Measurements from ENCODE around the gene SMTNL1.

Gene SMTNL1

DNA sequence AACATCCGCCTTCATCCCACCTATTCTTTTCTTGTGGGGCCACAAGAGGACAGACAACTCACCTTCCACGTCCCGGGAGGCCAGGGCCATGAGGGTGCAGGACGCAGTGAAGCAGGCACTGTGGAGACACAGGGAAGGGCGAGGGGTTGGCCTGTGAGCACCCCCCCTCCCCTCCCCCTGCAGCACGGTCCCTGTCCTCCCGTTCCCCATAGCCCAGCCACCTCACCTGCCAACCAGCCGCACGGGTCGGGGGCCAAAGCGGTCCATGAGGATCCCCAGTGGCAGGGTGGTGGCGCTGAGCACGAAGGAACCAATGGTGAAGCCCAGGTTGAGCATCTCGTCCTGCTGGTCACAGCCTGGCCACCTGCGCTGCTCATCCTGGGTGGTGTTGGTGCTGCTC is 36.5 kb upstream of the SMTNL1 start:
- DNase-seq (ENCODE audit: low read depth) = no peak
- H3K4me3 ChIP-seq (ENCODE audit: low read depth, low read length) = no peak overlapping the region
- TF ChIP-seq, protein P1, sequence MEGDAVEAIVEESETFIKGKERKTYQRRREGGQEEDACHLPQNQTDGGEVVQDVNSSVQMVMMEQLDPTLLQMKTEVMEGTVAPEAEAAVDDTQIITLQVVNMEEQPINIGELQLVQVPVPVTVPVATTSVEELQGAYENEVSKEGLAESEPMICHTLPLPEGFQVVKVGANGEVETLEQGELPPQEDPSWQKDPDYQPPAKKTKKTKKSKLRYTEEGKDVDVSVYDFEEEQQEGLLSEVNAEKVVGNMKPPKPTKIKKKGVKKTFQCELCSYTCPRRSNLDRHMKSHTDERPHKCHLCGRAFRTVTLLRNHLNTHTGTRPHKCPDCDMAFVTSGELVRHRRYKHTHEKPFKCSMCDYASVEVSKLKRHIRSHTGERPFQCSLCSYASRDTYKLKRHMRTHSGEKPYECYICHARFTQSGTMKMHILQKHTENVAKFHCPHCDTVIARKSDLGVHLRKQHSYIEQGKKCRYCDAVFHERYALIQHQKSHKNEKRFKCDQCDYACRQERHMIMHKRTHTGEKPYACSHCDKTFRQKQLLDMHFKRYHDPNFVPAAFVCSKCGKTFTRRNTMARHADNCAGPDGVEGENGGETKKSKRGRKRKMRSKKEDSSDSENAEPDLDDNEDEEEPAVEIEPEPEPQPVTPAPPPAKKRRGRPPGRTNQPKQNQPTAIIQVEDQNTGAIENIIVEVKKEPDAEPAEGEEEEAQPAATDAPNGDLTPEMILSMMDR (conservative IDR thresholded peaks at IDR 0.05; ENCODE audit: low read depth, low read length) = no peak

GRCh38 chr11:57501953-57502352 is 35.4 kb upstream of the SMTNL1 start:
- H3K4me3 ChIP-seq (ENCODE audit: low read depth, low read length) = no peak overlapping the region
- no peak for DNase-seq (ENCODE audit: low read depth)
- TF ChIP-seq, protein P1 (conservative IDR thresholded peaks at IDR 0.05; ENCODE audit: low read depth, low read length) = no peak

DNA sequence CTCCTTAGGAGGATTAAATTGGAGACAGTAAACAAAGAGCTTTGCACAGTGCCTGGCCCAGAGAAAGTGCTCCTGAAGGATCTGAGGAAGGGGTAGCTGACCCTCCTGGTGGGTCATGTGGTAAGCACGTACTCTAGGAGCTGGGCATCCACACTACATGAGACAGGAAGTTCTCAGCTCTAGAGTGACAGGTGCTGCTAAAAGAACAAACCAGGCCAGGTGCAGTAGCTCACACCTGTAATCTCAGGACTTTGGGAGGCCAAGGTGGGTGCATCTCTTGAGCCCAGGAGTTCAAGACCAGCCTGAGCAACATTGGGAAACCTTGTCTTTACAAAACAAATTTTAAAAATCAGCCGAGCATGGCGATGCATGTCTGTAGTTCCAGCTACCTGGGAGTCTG is 35.0 kb upstream of the SMTNL1 start:
- no peak overlapping the region for H3K4me3 ChIP-seq (ENCODE audit: low read depth, low read length)
- no peak for DNase-seq (ENCODE audit: low read depth)
- TF ChIP-seq, protein P1 (conservative IDR thresholded peaks at IDR 0.05; ENCODE audit: low read depth, low read length) = no peak

DNA sequence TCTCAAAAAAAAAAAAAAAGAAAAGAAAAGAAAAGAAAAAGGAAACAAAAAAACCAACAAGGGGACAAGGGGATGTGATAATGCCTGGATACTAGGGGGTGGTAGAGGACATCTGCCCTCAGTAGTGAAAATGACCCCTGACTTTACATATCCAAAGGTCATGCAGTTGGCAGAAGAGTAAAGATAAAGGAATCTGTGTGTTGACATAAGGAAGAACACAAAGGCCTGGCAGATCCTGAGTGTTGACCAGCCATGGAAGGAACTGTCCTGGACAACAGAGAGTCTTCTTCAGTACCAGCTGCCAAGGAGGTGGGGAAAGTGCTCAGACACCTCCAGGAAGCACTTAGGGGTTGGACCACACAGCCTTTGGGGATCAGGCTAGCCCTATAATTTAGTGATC is 34.5 kb upstream of the SMTNL1 start:
- H3K4me3 ChIP-seq (ENCODE audit: low read depth, low read length) = no peak overlapping the region
- TF ChIP-seq, protein P1 (conservative IDR thresholded peaks at IDR 0.05; ENCODE audit: low read depth, low read length) = no peak
- no peak for DNase-seq (ENCODE audit: low read depth)

DNA sequence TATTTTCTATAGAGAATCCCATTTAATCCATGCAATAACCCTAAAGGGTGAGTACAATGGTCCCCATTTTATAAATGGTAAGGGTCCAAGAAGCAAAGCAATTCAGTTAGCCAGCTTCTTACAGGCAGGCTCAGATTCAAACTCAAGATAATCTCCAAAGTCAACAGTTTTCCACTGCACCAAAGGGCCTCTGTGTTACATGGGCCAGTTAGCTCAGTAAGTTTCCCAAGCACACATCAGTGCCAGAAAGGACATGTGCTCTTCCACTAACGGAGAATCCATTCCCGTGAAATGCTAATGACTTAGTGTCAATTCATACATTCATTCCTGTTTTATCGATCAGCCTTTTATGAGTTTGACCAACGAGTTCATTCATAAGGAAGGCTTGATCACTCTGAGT is 32.9 kb upstream of the SMTNL1 start:
- TF ChIP-seq, protein P1 (conservative IDR thresholded peaks at IDR 0.05; ENCODE audit: low read depth, low read length) = no peak
- H3K4me3 ChIP-seq (ENCODE audit: low read depth, low read length) = no peak overlapping the region
- DNase-seq (ENCODE audit: low read depth) = no peak

GRCh38 chr11:57506522-57506921 is 30.9 kb upstream of the SMTNL1 start:
- no peak for DNase-seq (ENCODE audit: low read depth)
- H3K4me3 ChIP-seq (ENCODE audit: low read depth, low read length) = no peak overlapping the region
- TF ChIP-seq, protein P1 (conservative IDR thresholded peaks at IDR 0.05; ENCODE audit: low read depth, low read length) = no peak

DNA sequence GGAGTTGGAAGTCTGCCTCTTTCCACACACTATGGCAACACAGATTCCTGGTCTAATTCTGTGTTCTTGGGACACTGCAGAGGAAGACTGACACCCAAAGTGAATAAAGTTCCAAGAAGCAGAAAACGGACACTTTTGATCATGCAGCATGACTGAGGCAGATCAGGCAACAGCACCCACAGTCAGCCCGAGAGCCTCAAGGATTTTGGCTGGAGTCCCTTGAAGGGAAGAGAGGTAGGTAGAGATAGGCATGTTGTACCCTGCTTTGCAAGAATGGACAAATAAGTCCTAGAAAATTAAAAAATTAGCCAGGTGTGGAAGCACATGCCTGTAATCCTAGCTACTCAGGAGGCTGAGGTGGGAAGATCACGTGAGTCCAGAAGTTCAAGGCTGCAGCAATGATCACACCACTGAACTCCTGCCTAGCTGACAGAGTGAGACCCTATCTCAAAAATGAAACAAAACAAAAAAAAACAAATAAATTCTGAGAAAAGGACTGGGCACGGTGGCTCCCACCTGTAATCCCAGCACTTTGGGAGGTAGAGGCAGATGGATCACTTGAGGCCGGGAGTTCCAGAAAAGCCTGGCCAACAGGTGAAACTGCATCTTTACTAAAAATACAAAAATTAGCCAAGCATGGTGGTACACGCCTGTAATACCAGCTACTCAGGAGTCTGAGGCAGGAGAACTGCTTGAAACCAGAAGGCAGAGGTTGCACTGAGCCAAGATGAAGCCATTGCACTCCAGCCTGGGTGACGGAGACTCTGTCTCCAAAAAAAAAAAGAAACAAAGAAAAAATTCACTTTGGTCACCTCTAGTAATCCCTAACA is 28.8 kb upstream of the SMTNL1 start:
- TF ChIP-seq, protein P1 (conservative IDR thresholded peaks at IDR 0.05; ENCODE audit: low read depth, low read length) = no peak
- DNase-seq (ENCODE audit: low read depth) = no peak
- no peak overlapping the region for H3K4me3 ChIP-seq (ENCODE audit: low read depth, low read length)
